MM.1S (cell line): ENCODE results near the gene TP73.

ENCODE experiments used
- CTCF ChIP-seq: fragments of 300-600 bp; sonication (generic); IDR thresholded peaks from 2 replicates; pipeline ENCODE4 v1.5.1; 2016; ENCODE audit warnings: antibody characterized with exemption, low read length, mixed read lengths
- EZH2 ChIP-seq: fragments of 300-600 bp; sonication (generic); optimal IDR thresholded peaks from 2 replicates; pipeline ENCODE3; 2017; ENCODE audit warnings: low read depth, mild to moderate bottlenecking, antibody characterized with exemption, low read length, mixed read lengths
- EZH2phosphoT487 ChIP-seq: fragments of 300-600 bp; sonication (generic); IDR thresholded peaks from 2 replicates; pipeline ENCODE4 v1.6.1; 2018; ENCODE audit warnings: antibody characterized with exemption, low read length

DNA sequence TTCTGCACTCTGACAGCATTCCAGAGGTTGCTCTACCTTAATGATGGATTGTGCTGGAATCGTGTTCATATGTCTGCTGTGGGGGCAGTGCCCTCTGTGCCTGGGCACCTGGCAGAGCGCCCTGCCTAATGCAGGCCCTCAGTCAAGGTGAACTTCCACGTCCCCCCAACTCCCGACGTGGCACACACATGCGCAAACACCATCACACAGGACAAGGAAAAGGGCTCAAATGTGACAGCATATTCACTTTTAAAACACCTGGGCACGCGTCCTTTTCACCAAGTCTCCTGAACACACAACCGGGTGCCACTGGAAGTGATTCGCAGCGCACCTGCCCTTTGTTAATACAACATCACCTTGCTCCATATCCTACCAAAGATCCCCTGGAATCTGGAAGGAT, 15.8 kb upstream of the TP73 start:
- no peak for TF ChIP-seq CTCF
- TF ChIP-seq EZH2, result no peak
- no peak for TF ChIP-seq EZH2phosphoT487
